Measurements from ENCODE around the gene DCDC1.

The DCDC1 gene

GRCh38 chr11:31139479-31139878, 230.1 kb downstream of the DCDC1 start:
- TF ChIP-seq CTCF (IDR thresholded peaks at IDR 0.05; ENCODE audit: unreplicated experiment in 3 of 3), result no peak
- no peaks in the 10 kb centered on the region for H3K4me1 Mint-ChIP-seq
- no peak overlapping the region for H3K4me3 Mint-ChIP-seq
- no peak overlapping the region for H3K27ac Mint-ChIP-seq
- H3K36me3 Mint-ChIP-seq (ENCODE audit: low read depth), result no peaks in the 10 kb centered on the region
- no peaks in the 10 kb centered on the region for H3K9me3 Mint-ChIP-seq
- no peaks in the 10 kb centered on the region for H3K27me3 Mint-ChIP-seq (ENCODE audit: low read depth)

GRCh38 chr11:31132531-31133421, 236.8 kb downstream of the DCDC1 start:
- H3K4me3 Mint-ChIP-seq, result no peak overlapping the region
- no peaks in the 10 kb centered on the region for H3K9me3 Mint-ChIP-seq
- H3K36me3 Mint-ChIP-seq (ENCODE audit: low read depth), result no peaks in the 10 kb centered on the region
- TF ChIP-seq CTCF (IDR thresholded peaks at IDR 0.05; ENCODE audit: unreplicated experiment in 3 of 3), result no peak
- no peaks in the 10 kb centered on the region for H3K27me3 Mint-ChIP-seq (ENCODE audit: low read depth)
- no peak overlapping the region for H3K27ac Mint-ChIP-seq
- no peaks in the 10 kb centered on the region for H3K4me1 Mint-ChIP-seq

- Mint-ChIP-seq H3K4me1 (no peaks in the 10 kb centered on the region), H3K4me3 (no peak overlapping the region), H3K36me3 (ENCODE audit: low read depth) (no peaks in the 10 kb centered on the region), H3K9me3 (no peaks in the 10 kb centered on the region), H3K27ac (no peak overlapping the region), H3K27me3 (ENCODE audit: low read depth) (no peaks in the 10 kb centered on the region)
- no peak for TF ChIP-seq CTCF (IDR thresholded peaks at IDR 0.05; ENCODE audit: unreplicated experiment in 3 of 3)
Observed at GRCh38 chr11:31131760-31132159, 237.8 kb downstream of the DCDC1 start.

GRCh38 chr11:31127290-31127689, 242.2 kb downstream of the DCDC1 start:
- Mint-ChIP-seq H3K27me3 (ENCODE audit: low read depth) (no peaks in the 10 kb centered on the region), H3K9me3 (peaks cover 6% of the 10 kb centered on the region), H3K27ac (no peak overlapping the region), H3K4me1 (no peaks in the 10 kb centered on the region), H3K4me3 (no peak overlapping the region), H3K36me3 (ENCODE audit: low read depth) (no peaks in the 10 kb centered on the region)
- no peak for TF ChIP-seq CTCF (IDR thresholded peaks at IDR 0.05; ENCODE audit: unreplicated experiment in 3 of 3)

- Mint-ChIP-seq H3K27me3 (ENCODE audit: low read depth) (no peaks in the 10 kb centered on the region), H3K4me1 (no peaks in the 10 kb centered on the region), H3K36me3 (ENCODE audit: low read depth) (no peaks in the 10 kb centered on the region)
Observed at GRCh38 chr11:31120428-31120827, 249.1 kb downstream of the DCDC1 start.

More at GRCh38 chr11:31120428-31120827, 249.1 kb downstream of the DCDC1 start:
- TF ChIP-seq CTCF (IDR thresholded peaks at IDR 0.05; ENCODE audit: unreplicated experiment in 3 of 3), result no peak
- Mint-ChIP-seq H3K9me3 (peaks cover 6% of the 10 kb centered on the region), H3K4me3 (no peak overlapping the region), H3K27ac (no peak overlapping the region)

All from nephron (organoid).